Measurements from ENCODE around the gene ANKS6.

DNA sequence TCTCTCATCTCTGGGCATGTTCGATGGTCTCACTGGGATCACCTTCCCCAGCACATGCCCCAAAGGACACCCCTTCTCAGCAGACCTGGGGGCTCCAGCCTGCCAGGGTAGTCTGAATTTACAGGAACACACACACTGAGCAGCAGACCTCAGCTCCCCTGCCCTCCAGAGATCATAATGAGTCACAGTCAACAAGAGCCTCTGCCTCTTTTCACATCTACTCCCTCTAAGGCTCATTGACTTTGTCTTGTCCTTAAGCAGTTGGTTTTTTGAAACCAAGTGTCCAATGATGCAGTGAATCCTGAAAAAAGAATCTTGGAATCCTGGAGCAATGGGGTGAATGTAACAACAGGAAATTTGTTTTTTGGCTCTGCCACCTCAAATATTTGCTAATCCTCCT, 108.4 kb downstream of the ANKS6 start:
- TF ChIP-seq CTCF (IDR thresholded peaks at IDR 0.05) (no peak), EZH2 (IDR thresholded peaks at IDR 0.05) (no peak)
